Activated CD4-positive, CD25-positive, alpha-beta regulatory T cell (primary cell): Measurements from ENCODE around the gene MTA2.
"Not testable (repeated sequence)": the region's sequence is repeated elsewhere in the genome, so short reads cannot be mapped to it uniquely, and the experiment has no call there.

Experiments used
- DNase-seq, 4 experiments: peaks; one replicate each; lab custom pipeline; 2025; lab: John Stamatoyannopoulos, UW

MTA2 gene

GRCh38 chr11:62592146-62592815, 9.4 kb downstream of the MTA2 start:
- no peak for DNase-seq

- peak; percentile 85 to 90 (median 89) for DNase-seq
These were observed 10.1 kb downstream of the MTA2 start, which contains the start of gene TUT1 for GRCh38 chr11:62591448-62592145. TSS of gene TUT1 (minus strand) at chr11:62591523. CDS start at chr11:62591485, 38 bp downstream.

GRCh38 chr11:62588966-62589637, 12.6 kb downstream of the MTA2 start:
- no peak for DNase-seq

GRCh38 chr11:62585356-62585755, 16.3 kb downstream of the MTA2 start:
- not testable (repeated sequence) for DNase-seq

GRCh38 chr11:62581735-62582134, 19.9 kb downstream of the MTA2 start:
- not testable (repeated sequence) for DNase-seq

GRCh38 chr11:62580959-62581715, 20.5 kb downstream of the MTA2 start:
- no peak for DNase-seq

GRCh38 chr11:62579252-62579651, 22.4 kb downstream of the MTA2 start:
- no peak for DNase-seq

- no peak for DNase-seq
These were observed 23.1 kb downstream of the MTA2 start for GRCh38 chr11:62578541-62578940.

- no peak for DNase-seq
These were observed 24.5 kb downstream of the MTA2 start for GRCh38 chr11:62577046-62577714.

GRCh38 chr11:62575837-62576236, 25.8 kb downstream of the MTA2 start:
- no peak for DNase-seq

- DNase-seq, result no peak
These were observed 26.5 kb downstream of the MTA2 start for GRCh38 chr11:62575156-62575555.

GRCh38 chr11:62574363-62575071, 27.1 kb downstream of the MTA2 start:
- DNase-seq, result no peak

GRCh38 chr11:62573592-62574362, 27.9 kb downstream of the MTA2 start, which contains the start of gene EEF1G:
TSS of gene EEF1G (minus strand) at chr11:62573891. CDS start at chr11:62573842, 49 bp downstream.
- peak; percentile 89 to 96 (median 93) for DNase-seq

GRCh38 chr11:62573006-62573591, 28.6 kb downstream of the MTA2 start:
- no peak for DNase-seq

- no peak for DNase-seq
These were observed 29.2 kb downstream of the MTA2 start for GRCh38 chr11:62572431-62572830.

GRCh38 chr11:62571493-62571892, 30.2 kb downstream of the MTA2 start:
- DNase-seq, result not testable (repeated sequence)

GRCh38 chr11:62570903-62571302, 30.8 kb downstream of the MTA2 start:
- DNase-seq, result not testable (repeated sequence)

GRCh38 chr11:62569611-62570010, 32.1 kb downstream of the MTA2 start:
- DNase-seq, result no peak

- DNase-seq, result no peak
These were observed 34.5 kb downstream of the MTA2 start for GRCh38 chr11:62567018-62567633.
